ENCODE measurements around the gene COCH.

Gene COCH

DNA sequence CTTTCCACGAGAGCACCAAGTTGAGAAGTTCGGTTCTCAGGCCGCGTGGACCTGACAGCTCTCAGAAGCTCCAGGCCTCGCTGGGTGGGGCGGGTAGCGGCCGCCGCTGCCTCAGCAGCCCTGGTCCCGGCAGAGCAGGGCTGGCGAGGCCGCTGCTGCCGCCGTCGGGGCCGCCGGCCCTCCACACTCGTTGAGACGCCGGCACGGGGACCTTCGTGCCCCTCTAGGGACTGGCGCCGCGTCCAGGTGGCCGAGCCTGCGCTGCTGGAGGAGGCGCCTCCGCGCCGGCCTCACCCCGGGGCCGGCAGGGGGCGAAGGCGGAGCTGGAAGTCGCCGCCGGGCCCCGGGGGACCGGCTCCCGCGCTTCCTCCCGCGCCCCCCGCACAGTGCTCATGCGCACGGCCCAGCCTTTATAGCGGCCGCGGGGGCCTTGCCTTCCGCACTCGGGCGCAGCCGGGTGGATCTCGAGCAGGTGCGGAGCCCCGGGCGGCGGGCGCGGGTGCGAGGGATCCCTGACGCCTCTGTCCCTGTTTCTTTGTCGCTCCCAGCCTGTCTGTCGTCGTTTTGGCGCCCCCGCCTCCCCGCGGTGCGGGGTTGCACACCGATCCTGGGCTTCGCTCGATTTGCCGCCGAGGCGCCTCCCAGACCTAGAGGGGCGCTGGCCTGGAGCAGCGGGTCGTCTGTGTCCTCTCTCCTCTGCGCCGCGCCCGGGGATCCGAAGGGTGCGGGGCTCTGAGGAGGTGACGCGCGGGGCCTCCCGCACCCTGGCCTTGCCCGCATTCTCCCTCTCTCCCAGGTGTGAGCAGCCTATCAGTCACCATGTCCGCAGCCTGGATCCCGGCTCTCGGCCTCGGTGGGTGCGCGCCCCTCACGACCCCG is at the start of gene COCH:
Gene COCH (plus strand): TSS at position 440 of the 879 bp plus-strand sequence. CDS start 380 bp downstream, at position 820.
- DNase-seq = peak; percentile 23

DNA sequence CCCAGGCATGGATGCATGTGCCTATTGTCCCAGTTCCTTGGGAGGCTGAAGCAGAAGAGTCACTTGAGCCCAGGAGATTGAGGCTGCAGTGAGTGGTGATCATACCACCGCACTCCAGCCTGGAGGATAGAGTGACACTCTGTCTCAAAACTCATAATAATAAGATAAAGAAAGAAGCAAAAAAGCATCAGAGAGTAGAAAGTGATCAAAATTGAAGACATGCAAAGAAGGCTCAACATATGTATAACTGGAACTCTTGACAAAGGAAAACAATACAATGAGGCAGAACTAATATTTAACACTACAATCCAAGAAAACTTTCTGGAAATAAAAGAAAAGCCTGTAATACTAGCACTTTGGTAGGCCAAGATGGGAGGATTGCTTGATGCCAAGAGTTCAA is 48.3 kb upstream of the COCH start:
- no peak for DNase-seq

GRCh38 chr14:30829853-30830252 is 44.5 kb upstream of the COCH start:
- no peak for DNase-seq

DNA sequence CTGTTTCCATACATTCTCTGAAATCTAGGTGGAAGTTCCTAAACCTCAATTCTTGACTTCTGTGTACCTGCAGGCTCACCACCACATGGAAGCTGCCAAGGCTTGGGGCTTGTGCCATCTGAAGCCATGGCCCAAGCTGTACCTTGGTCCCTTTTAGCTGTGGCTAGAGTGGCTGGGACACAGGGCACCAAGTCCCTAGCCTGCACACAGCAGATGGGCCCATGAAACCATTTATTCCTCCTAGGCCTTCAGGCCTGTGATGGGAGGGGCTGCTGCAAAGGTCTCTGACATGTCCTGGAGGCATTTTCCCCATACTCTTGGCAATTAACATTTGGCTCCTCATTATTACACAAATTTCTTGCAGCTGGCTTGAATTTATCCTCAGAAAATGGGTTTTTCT is 40.0 kb upstream of the COCH start:
- DNase-seq = no peak

DNA sequence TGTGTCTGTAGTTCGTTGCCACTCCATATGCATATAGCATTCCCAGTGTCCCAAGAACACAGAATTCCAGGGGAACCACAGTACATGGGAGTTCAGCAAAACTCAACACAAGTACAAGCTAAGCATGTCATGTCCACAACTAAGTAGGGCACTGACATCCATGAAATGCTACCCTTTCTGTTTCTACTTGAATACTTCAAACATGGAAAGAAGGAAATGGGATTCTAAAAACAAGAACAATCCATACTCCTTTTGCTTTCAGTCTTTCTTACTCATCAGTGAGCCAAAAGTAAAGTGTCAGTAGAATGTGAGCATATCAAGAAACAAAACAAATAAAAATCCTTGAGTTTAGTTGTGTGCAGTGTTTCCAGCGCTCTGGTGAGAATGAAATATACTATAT is 36.0 kb upstream of the COCH start:
- DNase-seq = no peak

GRCh38 chr14:30840086-30840779 is 34.1 kb upstream of the COCH start:
- DNase-seq = no peak

DNA sequence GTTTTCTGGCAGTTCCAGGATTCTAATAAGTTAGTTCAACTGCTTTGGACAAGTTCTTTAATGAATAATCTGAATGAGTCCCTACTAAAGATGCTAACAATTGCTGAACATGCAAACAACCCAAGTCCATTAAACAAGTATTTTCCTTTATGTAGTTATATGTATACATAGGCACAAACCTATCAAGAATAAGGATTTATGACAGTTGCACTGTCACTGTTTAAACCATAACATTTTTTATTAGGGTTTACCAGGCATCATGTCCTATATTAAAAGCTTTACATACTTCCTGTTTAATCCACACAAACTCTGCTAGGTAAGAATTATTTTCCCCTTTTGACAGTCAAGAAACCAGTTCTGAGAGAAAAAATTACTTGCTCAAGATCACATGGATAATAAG is 31.9 kb upstream of the COCH start:
- no peak for DNase-seq

GRCh38 chr14:30848449-30849240 is 25.7 kb upstream of the COCH start:
- no peak for DNase-seq

DNA sequence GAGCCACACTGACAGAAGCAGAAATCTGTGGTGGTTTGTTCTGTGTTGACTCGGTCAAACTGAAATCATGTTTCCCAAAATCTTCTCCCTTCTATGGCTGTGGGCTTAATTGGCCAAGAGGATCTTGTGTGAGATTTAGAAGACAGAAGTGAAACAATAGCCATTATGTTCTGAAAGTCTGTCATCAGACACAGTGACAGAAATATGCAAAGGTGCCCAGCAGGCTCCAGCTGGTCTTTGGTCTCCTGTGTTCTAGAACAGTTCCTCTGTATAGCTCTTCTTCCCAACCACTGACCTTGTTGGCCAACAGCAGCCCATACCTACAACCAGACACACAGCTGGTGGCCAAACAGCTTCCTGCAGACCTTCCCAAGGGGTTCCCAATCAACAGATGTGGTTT is 25.0 kb upstream of the COCH start:
- no peak for DNase-seq

GRCh38 chr14:30849983-30850382 is 24.4 kb upstream of the COCH start:
- DNase-seq = no peak

DNA sequence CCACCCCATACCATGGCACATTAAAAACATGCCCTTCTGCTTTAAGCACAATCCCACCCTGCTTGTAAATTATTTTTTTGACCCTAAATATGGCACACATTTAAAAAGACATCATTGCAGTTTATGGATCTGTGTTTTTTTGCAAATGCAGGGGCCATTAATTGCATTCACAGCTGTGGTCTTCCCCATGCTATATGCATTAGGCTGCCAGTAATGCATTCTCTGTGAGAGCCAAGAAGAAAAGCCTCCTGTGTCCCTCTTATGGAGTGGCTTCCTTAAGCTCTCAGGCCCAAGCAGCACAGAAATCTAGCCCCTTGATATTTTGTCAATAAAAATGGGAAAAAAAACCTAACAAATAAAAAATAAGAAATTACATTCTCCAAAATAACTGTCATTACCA is 20.4 kb upstream of the COCH start:
- DNase-seq = no peak

GRCh38 chr14:30854492-30854891 is 19.9 kb upstream of the COCH start:
- no peak for DNase-seq

DNA sequence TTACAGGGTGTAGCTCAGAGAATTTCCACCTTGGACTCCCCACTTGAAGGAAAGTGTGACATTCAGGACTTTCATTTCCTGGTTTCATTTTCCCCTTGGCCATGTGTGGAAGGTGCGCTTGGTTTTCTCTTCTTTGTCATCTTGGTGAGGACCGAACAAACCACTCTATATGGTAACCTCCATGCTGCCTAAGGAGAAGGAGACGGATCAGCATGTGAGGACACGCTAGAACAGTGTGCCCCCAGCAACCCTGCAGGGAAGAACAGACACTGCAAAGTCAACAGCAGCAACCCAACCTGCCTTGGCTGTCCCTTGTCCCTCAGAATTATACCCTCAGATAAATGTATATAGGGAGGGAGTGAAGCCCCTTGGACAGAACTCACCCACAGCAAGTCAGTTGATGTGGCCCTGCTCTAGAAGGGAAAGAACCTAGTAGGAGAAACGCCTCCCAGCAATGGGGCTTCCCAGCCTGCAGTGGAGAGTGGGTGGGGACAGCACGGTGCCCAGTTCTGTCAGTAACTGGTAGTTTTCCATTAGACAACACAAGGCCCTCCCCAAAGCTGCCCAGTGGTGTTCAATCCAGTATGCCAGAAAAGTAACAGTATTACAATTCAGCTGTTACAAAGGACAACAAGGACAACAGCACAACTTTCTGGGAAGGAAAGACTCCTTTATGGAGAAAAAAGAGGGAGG is 18.9 kb upstream of the COCH start:
- DNase-seq = no peak

DNA sequence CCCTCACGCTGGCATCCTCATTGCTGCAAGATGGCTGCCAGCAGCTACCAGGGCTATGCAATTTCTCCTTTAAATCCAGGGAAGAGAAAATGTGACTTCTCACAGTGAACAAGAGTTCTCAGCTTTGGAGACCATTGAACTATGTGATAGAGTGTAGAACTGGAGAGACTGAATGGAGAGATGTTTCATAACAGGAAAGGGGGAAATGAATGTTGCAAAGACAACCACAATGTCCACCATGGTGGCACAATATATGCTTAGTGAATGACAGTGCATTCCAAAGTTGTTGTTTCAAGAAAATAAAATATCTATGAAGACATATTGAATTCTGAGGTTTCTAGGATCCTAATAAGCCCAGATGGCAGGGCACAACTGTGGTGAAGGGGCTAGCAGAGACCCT is 13.2 kb upstream of the COCH start:
- DNase-seq = no peak

DNA sequence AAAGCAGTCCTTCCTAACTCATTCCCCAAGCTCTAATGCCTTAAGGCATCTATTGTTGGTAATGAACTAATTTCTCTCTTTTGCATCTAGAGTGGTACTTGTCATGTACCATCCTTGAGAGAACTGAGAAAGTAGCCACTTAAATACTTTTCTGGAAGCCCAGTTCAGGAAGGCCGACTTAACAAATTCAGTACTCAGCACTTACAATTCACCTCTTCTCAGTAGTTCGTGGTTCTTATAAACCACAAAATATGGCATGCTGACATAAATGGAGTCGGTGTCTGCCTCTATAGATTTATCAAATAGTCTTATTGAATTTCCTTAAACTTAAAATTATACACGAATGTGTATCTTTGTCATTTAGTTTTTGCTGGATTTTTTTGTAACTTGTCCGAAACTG is 9.4 kb upstream of the COCH start:
- DNase-seq = no peak

DNA sequence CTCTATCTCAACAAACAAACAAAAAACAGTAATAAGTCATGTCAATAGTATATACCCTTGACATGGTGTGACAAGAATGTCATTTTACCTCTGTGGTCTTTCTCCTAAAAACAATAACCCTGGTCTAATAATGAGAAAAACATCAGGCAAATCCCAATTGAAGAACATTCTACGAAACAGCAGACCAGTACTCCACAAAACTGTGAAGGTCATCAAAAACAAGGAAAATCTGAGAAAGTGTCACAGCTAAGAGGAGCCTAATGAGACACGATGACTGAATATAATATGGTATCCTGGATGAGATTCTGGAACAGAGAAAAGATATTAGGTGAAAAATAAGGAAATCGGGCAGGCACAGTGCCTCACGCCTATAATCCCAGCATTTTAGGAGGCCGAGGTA is 5.6 kb upstream of the COCH start:
- no peak for DNase-seq

GRCh38 chr14:30869551-30870155 is 4.7 kb upstream of the COCH start:
- no peak for DNase-seq

DNA sequence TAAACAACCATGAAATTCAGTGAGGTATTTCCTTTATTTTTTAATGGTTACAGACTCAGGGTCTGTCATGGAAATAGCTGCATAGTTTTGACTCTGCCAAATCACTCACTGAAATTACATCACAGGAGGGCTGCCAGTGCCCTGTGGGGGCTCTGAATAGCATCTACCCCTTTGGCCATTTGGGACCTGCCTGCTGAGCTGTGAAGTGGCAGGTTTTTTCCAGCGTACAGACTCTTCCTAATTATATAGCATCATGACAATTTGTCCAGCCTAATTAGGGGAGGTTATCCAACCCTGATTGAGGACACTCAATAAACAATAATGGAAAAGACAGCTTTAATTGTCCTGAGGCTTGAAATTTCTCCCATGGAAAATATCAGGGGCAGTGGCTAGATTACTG is 1.8 kb upstream of the COCH start:
- no peak for DNase-seq

GRCh38 chr14:30873308-30874119 is 845 bp upstream of the COCH start:
- DNase-seq = no peak

GRCh38 chr14:30874999-30875787 is 834 bp downstream of the COCH start:
- DNase-seq = no peak

GRCh38 chr14:30875788-30876053 is 1.4 kb downstream of the COCH start:
- DNase-seq = no peak

All from NCI-H748 treated with DMSO at 0.1 percent for 48 hours (cell line).